WI38 (cell line): Measurements from ENCODE around the gene FCAR.
"Not testable (repeated sequence)": the region's sequence is repeated elsewhere in the genome, so short reads cannot be mapped to it uniquely, and the experiment has no call there.

Source experiments
- H3K4me3 ChIP-seq: 2 replicates; pipeline ENCODE4 v1.5.1; 2011; ENCODE audit warnings: low read depth, mild to moderate bottlenecking, control low read depth, low read length
- TF ChIP-seq, protein P1 (sequence below): IDR thresholded peaks from 2 replicates; pipeline ENCODE4 v1.5.1; 2012; ENCODE audit warnings: low read depth, mild to moderate bottlenecking, control low read depth, low read length

Gene FCAR

DNA sequence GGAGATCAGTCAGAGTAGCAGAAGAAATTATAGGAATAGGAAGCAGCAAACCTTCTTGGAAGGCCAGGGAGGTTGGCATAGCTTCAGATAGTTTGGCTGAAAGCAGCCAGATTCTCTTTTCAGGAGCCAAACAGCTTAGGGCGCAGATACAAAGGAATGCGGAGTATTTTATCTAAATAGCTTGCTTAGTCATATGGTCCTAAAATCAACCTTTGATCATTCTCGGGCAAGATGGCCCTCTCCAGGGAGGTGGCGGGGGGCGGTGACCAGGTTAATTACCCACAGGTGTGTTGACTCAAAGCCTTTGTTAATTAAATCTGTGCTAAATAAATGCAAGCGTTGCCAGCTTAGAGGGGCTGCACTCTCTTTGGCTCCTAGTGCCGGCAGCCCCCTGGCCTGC is 19.4 kb downstream of the FCAR start:
- no peak overlapping the region for H3K4me3 ChIP-seq

DNA sequence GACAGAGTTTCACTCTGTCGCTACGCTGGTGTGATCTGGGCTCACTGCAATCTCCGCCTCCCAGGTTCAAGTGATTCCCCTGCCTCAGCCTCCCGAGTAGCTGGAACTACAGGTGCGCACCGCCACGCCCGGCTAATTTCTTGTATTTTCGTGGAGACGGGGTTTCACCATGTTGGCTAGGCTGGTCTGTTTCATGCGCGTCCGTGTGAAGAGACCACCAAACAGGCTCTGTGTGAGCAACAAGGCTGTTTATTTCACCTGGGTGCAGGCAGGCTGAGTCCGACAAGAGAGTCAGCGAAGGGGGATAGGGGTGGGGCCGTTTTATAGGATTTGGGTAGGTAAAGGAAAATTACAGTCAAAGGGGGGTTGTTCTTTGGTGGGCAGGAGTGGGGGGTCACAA is 20.1 kb downstream of the FCAR start:
- H3K4me3 ChIP-seq, result not testable (repeated sequence)

More for the DNA sequence above, 19.4 kb downstream of the FCAR start:
- TF ChIP-seq, protein P1, sequence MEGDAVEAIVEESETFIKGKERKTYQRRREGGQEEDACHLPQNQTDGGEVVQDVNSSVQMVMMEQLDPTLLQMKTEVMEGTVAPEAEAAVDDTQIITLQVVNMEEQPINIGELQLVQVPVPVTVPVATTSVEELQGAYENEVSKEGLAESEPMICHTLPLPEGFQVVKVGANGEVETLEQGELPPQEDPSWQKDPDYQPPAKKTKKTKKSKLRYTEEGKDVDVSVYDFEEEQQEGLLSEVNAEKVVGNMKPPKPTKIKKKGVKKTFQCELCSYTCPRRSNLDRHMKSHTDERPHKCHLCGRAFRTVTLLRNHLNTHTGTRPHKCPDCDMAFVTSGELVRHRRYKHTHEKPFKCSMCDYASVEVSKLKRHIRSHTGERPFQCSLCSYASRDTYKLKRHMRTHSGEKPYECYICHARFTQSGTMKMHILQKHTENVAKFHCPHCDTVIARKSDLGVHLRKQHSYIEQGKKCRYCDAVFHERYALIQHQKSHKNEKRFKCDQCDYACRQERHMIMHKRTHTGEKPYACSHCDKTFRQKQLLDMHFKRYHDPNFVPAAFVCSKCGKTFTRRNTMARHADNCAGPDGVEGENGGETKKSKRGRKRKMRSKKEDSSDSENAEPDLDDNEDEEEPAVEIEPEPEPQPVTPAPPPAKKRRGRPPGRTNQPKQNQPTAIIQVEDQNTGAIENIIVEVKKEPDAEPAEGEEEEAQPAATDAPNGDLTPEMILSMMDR, result no peak

DNA sequence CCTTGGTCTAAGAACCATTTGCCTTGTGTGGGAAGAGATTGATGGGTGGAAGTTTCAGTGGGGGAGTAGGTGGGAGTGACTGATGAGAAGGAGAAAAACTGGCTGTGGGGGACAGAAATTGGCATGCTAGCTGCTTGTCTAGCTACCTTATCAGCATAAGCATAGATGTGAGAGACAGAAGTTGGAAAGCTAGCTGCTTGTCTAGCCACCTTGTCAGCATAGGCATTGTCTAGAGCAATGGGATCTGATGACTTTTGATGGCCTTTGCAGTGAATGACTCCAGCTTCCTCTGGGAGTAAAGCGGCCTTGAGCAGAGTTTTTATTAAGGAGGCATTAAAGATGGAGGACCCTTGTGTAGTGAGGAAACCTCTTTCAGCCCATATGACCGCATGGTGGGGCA is 22.0 kb downstream of the FCAR start:
- no peak overlapping the region for H3K4me3 ChIP-seq
- TF ChIP-seq, protein P1, result no peak

DNA sequence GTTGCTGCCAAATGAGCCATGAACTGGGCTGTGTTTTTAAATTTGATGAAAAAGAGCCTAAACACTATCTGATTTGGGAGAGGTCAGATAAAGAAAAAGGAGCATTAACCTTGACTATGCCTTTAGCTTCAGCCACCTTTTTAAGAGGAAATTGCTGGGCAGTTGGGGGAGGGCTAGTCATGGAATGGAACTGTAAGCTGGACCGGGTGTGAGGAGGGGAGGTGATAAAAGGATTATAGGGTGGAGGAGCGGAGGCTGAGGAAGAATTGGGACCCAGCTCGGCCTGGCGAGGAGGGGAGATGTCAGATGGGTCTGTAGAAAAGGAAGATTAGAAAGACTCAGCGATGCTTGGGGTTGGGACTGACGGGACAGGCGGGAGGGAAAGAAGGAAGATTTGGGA is 24.6 kb downstream of the FCAR start:
- not testable (repeated sequence) for H3K4me3 ChIP-seq

DNA sequence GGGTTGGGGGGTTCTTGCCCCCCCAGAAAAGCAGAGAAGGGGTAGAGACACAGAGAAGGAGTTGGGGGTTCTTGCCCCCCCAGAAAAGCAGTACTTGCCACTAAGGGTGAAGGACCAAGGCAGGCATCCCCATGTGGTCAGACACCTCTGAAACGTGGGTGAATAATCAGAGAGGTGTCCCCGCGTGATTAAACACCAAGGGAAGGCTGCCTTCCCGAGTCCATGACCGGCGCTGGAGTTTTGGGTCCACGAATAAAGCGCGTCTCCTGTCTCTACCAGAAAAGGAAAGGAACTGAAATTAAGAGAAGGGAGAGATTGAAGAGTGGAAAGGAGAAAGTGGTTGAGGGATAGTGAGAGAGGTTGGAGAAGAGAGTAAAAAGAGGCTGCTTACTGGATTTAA is 25.6 kb downstream of the FCAR start:
- H3K4me3 ChIP-seq, result not testable (repeated sequence)

DNA sequence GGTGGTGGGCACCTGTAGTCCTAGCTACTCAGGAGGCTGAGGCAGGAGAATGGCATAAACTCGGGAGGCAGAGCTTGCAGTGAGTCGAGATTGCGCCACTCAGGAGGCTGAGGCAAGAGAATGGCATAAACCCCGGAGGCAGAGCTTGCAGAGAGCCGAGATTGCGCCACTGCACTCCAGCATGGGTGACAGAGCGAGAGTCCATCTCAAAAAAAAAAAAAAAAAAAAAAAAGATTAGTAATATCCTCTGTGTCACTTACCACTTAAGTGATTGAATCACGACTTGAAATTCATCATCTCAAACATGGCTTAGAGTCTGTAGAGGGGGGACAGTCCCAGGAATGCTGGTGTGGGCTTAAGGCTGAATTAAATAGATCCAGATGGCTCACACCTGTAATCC is 27.1 kb downstream of the FCAR start:
- H3K4me3 ChIP-seq, result not testable (repeated sequence)

DNA sequence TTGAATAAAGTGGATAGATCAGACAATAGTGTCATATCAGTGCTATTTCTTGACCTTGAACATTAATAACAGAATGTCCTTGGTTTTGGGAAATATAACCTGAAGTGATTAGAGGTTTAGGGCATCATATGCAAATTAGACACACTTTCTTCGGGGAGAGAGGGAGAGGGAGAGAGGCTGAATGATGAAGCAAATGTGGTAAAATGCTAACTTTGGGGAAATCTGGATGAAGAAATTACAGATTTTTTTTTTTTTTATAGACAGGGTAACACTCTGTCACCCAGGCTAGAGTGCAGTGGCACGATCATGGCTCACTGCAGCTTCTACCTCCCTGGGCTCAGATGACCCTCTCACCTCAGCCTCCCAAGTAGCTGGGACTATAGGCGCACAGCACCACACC is 28.0 kb downstream of the FCAR start:
- TF ChIP-seq, protein P1, result no peak
- no peak overlapping the region for H3K4me3 ChIP-seq

DNA sequence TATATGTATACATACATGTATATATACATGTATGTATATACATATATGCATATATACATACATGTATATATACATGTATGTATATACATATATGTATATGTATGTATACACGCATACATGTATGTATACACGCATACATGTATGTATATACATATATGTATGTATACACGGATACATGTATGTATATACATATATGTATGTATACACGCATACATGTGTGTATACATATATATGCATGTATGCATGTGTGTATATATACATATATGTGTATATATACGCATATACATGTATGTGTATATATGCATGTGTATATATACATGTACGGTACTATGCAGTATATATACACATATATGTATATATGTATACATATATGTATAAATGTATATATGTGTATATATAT is 29.3 kb downstream of the FCAR start:
- no peak overlapping the region for H3K4me3 ChIP-seq
- TF ChIP-seq, protein P1, result no peak

DNA sequence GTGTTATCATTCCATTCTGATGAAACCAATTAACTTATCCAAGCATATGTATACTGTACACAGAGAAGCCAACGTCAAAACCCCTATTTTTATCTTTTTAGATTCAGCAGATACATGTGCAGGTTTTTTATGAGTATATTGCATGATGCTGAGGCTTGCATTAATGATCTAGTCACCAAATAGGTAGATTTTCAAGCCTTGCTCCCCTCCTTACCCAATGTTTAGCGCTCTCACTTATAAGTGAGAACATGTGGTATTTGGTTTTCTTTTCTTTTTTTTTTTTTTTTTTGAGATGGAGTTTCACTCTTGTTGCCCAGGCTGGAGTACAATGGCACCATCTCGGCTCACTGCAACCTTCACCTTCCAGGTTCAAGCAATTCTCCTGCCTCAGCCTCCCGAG is 30.2 kb downstream of the FCAR start:
- H3K4me3 ChIP-seq, result not testable (repeated sequence)

DNA sequence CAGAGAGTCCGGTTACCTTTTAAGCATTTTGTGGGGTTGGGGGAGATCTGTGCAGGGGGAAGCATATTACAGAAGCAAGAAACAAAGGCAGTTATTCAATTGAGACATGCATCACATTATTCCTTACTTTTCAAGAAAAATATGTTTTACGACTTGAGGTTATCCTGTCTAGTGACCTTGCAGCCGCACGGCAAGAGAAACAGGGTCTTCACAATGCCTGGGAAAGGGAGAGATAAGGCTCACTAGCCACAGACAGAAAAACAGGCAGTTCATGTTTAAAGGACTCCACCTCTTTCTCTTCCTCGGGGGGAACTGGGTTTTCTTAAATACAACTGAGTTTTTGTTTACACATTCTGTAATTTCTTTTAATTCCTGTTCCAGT is 31.4 kb downstream of the FCAR start:
- H3K4me3 ChIP-seq, result no peak overlapping the region
- TF ChIP-seq, protein P1, result no peak
